NB4 (cell line): ENCODE measurements around the gene ADGRA3.

Source experiments
- DNase-seq: peaks from one replicate; pipeline ENCODE4 v3.0.0; 2010; ENCODE audit warnings: low read depth
- H3K4me3 ChIP-seq: one replicate; pipeline ENCODE4 v1.5.1; 2011; ENCODE audit warnings: mild to moderate bottlenecking, low read depth, low read length, moderate library complexity
- CTCF ChIP-seq: IDR thresholded peaks from one replicate; pipeline ENCODE4 v1.5.1; 2012; ENCODE audit warnings: low read depth, low read length
- MYC ChIP-seq: IDR thresholded peaks from 2 replicates; pipeline ENCODE4 v1.6.1; 2011; ENCODE audit warnings: low read depth, low read length
- POLR2A ChIP-seq: IDR thresholded peaks from 2 replicates; pipeline ENCODE4 v1.6.1; 2011; ENCODE audit warnings: mild to moderate bottlenecking; ENCODE audit not compliant: insufficient read length; ENCODE audit errors: extremely low read depth
- TF ChIP-seq, protein P1 (sequence below): IDR thresholded peaks from 2 replicates; pipeline ENCODE4 v1.6.1; 2011; ENCODE audit warnings: low read depth, low read length

Gene ADGRA3

DNA sequence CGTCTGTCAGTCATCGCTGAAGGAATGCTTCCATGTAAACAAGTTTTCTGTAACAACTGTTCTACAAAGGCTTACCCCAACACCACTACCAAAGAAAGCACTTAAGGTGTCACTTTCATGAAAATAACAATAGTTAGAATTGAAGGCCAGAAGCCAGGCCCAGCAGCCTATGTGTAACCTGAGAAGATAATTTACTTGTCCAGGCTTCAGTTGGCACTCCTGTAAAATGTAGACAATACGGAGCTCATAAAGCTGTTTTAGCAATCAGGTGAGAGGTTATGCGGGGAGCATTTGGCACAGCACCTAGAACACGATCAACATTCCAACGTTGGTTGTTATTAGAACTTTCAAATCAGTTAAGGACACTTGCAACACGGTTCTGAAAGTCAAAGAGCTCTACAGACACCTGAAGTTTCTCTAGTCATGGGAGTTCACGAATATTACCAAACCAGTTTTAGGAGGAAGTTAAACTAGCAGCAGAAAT is 15.7 kb downstream of the ADGRA3 start:
- DNase-seq, result no peak
- no peak for TF ChIP-seq CTCF
- TF ChIP-seq POLR2A, result no peak
- TF ChIP-seq, protein P1, sequence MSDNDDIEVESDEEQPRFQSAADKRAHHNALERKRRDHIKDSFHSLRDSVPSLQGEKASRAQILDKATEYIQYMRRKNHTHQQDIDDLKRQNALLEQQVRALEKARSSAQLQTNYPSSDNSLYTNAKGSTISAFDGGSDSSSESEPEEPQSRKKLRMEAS, result no peak
- TF ChIP-seq MYC, result no peak
- no peak overlapping the region for H3K4me3 ChIP-seq

DNA sequence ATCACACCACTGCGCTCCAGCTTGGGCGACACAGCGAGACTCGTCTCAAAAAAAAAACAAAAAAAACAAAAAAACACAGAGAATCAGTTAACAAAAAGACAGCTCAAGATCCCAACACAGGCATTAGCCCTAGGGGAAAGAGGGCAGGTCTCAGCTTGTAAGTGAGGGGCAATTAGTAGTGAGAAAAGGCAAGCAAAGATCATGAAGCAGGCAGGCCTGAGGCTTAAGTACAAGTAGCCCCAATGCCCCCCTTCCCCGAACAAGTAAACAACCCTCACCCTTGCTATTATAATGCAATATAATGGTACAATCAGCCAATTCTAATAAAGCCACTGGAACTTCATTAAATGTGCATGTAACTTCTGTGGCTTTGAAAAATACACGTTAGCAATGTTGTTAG is 17.0 kb downstream of the ADGRA3 start:
- no peak for DNase-seq
- no peak overlapping the region for H3K4me3 ChIP-seq
- TF ChIP-seq, protein P1, result no peak
- no peak for TF ChIP-seq POLR2A
- TF ChIP-seq MYC, result no peak
- TF ChIP-seq CTCF, result no peak

GRCh38 chr4:22496165-22496813 is 19.6 kb downstream of the ADGRA3 start:
- TF ChIP-seq CTCF, result no peak
- TF ChIP-seq MYC, result no peak
- TF ChIP-seq, protein P1, result no peak
- TF ChIP-seq POLR2A, result no peak
- DNase-seq, result no peak
- no peak overlapping the region for H3K4me3 ChIP-seq

DNA sequence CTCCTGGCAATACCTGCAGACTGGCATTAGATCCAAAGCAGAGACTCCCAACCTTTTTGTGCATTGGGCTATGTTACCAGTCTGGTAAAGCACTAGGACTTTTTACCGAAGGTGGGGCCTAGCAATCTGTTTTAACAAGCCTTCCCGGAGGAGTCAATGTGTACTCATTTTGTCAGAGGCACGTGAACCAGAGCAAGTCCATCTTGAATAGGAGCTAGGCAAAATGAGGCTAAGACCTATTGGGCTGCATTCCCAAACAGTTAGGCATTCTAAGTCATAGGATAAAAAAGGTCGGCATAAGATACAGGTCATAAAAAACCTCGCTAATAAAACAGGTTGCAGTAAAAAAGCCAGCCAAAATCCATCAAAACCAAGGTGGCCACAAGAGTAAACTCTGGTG is 22.3 kb downstream of the ADGRA3 start:
- TF ChIP-seq CTCF, result no peak
- no peak for TF ChIP-seq POLR2A
- TF ChIP-seq, protein P1, result no peak
- no peak for TF ChIP-seq MYC
- no peak for DNase-seq

DNA sequence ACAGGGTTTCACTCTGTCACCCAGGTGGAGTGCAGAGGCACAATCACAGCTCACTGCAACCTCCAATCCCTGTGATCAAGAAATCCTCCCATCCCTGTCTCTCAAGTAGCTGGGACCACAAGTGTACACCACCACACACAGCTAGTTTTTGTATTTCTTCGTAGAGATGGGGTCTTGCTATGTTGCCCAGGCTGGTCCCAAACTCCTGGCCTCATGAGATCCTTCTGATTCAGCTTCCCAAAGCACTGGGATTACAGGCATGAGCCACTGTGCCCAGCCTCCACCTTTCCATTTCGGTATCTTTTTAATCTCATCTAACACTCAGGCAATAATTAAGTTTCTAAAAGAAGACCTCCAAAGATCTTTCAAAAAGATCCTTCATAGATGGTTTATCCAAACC is 22.9 kb downstream of the ADGRA3 start:
- TF ChIP-seq POLR2A (no peak), CTCF (no peak), MYC (no peak)
- TF ChIP-seq, protein P1, result no peak
- H3K4me3 ChIP-seq, result no peak overlapping the region
- no peak for DNase-seq

More for the DNA sequence above, 22.3 kb downstream of the ADGRA3 start:
- no peak overlapping the region for H3K4me3 ChIP-seq
